ENCODE data around the gene VGLL4.
"Not testable (repeated sequence)": the region's sequence is repeated elsewhere in the genome, so short reads cannot be mapped to it uniquely, and the experiment has no call there.

Gene VGLL4

GRCh38 chr3:11539677-11540076 lies 104.0 kb downstream of the VGLL4 start:
- H3K27ac ChIP-seq (ENCODE audit: low read depth, low read length), result no peak overlapping the region
- no peaks in the 10 kb centered on the region for H3K27me3 ChIP-seq (ENCODE audit: control insufficient read depth, insufficient read depth, low read length)

GRCh38 chr3:11539218-11539617 lies 104.5 kb downstream of the VGLL4 start:
- Histone ChIP-seq H3K4me3 (ENCODE audit: low read length) (no peak overlapping the region), H3K4me1 (ENCODE audit: control insufficient read depth, insufficient read depth, low read length) (peaks cover 4% of the 10 kb centered on the region), H3K9ac (ENCODE audit: low read length) (no peak overlapping the region), H3K27ac (ENCODE audit: low read depth, low read length) (no peak overlapping the region), H3K27me3 (ENCODE audit: control insufficient read depth, insufficient read depth, low read length) (no peaks in the 10 kb centered on the region), H3K36me3 (ENCODE audit: control insufficient read depth, insufficient read depth, low read length) (no peaks in the 10 kb centered on the region)

More at GRCh38 chr3:11539677-11540076, 104.0 kb downstream of the VGLL4 start:
- Histone ChIP-seq H3K36me3 (ENCODE audit: control insufficient read depth, insufficient read depth, low read length) (no peaks in the 10 kb centered on the region), H3K9ac (ENCODE audit: low read length) (no peak overlapping the region), H3K4me3 (ENCODE audit: low read length) (no peak overlapping the region), H3K4me1 (ENCODE audit: control insufficient read depth, insufficient read depth, low read length) (peaks cover 4% of the 10 kb centered on the region)

- Histone ChIP-seq H3K4me3 (ENCODE audit: low read length) (no peak overlapping the region), H3K4me1 (ENCODE audit: control insufficient read depth, insufficient read depth, low read length) (peaks cover 4% of the 10 kb centered on the region), H3K36me3 (ENCODE audit: control insufficient read depth, insufficient read depth, low read length) (no peaks in the 10 kb centered on the region), H3K9ac (ENCODE audit: low read length) (no peak overlapping the region), H3K27me3 (ENCODE audit: control insufficient read depth, insufficient read depth, low read length) (no peaks in the 10 kb centered on the region), H3K27ac (ENCODE audit: low read depth, low read length) (no peak overlapping the region)
Measured at GRCh38 chr3:11538581-11538980, 105.1 kb downstream of the VGLL4 start.

- H3K27ac ChIP-seq (ENCODE audit: low read depth, low read length), result no peak overlapping the region
- H3K27me3 ChIP-seq (ENCODE audit: control insufficient read depth, insufficient read depth, low read length), result no peaks in the 10 kb centered on the region
- H3K36me3 ChIP-seq (ENCODE audit: control insufficient read depth, insufficient read depth, low read length), result no peaks in the 10 kb centered on the region
- no peak overlapping the region for H3K9ac ChIP-seq (ENCODE audit: low read length)
- H3K4me3 ChIP-seq (ENCODE audit: low read length), result no peak overlapping the region
- peaks cover 4% of the 10 kb centered on the region for H3K4me1 ChIP-seq (ENCODE audit: control insufficient read depth, insufficient read depth, low read length)
Measured at GRCh38 chr3:11536936-11537612, 106.6 kb downstream of the VGLL4 start.

GRCh38 chr3:11536132-11536935 lies 107.4 kb downstream of the VGLL4 start:
- no peak overlapping the region for H3K4me3 ChIP-seq (ENCODE audit: low read length)
- peaks cover 1% of the 10 kb centered on the region for H3K4me1 ChIP-seq (ENCODE audit: control insufficient read depth, insufficient read depth, low read length)
- H3K27me3 ChIP-seq (ENCODE audit: control insufficient read depth, insufficient read depth, low read length), result no peaks in the 10 kb centered on the region
- H3K36me3 ChIP-seq (ENCODE audit: control insufficient read depth, insufficient read depth, low read length), result no peaks in the 10 kb centered on the region
- H3K27ac ChIP-seq (ENCODE audit: low read depth, low read length), result no peak overlapping the region
- no peak overlapping the region for H3K9ac ChIP-seq (ENCODE audit: low read length)

- H3K4me1 ChIP-seq (ENCODE audit: control insufficient read depth, insufficient read depth, low read length), result no peaks in the 10 kb centered on the region
- no peaks in the 10 kb centered on the region for H3K36me3 ChIP-seq (ENCODE audit: control insufficient read depth, insufficient read depth, low read length)
- no peaks in the 10 kb centered on the region for H3K27me3 ChIP-seq (ENCODE audit: control insufficient read depth, insufficient read depth, low read length)
- no peak overlapping the region for H3K4me3 ChIP-seq (ENCODE audit: low read length)
- H3K9ac ChIP-seq (ENCODE audit: low read length), result no peak overlapping the region
- no peak overlapping the region for H3K27ac ChIP-seq (ENCODE audit: low read depth, low read length)
Measured at GRCh38 chr3:11535243-11535960, 108.3 kb downstream of the VGLL4 start.

- no peak overlapping the region for H3K27ac ChIP-seq (ENCODE audit: low read depth, low read length)
- no peak overlapping the region for H3K9ac ChIP-seq (ENCODE audit: low read length)
- no peak overlapping the region for H3K4me3 ChIP-seq (ENCODE audit: low read length)
- H3K27me3 ChIP-seq (ENCODE audit: control insufficient read depth, insufficient read depth, low read length), result no peaks in the 10 kb centered on the region
- H3K4me1 ChIP-seq (ENCODE audit: control insufficient read depth, insufficient read depth, low read length), result peaks cover 2% of the 10 kb centered on the region
- H3K36me3 ChIP-seq (ENCODE audit: control insufficient read depth, insufficient read depth, low read length), result no peaks in the 10 kb centered on the region
Measured at GRCh38 chr3:11534793-11535101, 109.0 kb downstream of the VGLL4 start.

GRCh38 chr3:11534011-11534792 lies 109.5 kb downstream of the VGLL4 start:
- Histone ChIP-seq H3K4me1 (ENCODE audit: control insufficient read depth, insufficient read depth, low read length) (peaks cover 4% of the 10 kb centered on the region), H3K27me3 (ENCODE audit: control insufficient read depth, insufficient read depth, low read length) (no peaks in the 10 kb centered on the region), H3K9ac (ENCODE audit: low read length) (no peak overlapping the region), H3K4me3 (ENCODE audit: low read length) (no peak overlapping the region), H3K27ac (ENCODE audit: low read depth, low read length) (no peak overlapping the region), H3K36me3 (ENCODE audit: control insufficient read depth, insufficient read depth, low read length) (no peaks in the 10 kb centered on the region)

GRCh38 chr3:11532931-11533391 lies 110.8 kb downstream of the VGLL4 start:
- Histone ChIP-seq H3K36me3 (ENCODE audit: control insufficient read depth, insufficient read depth, low read length) (no peaks in the 10 kb centered on the region), H3K27me3 (ENCODE audit: control insufficient read depth, insufficient read depth, low read length) (no peaks in the 10 kb centered on the region), H3K27ac (ENCODE audit: low read depth, low read length) (no peak overlapping the region), H3K9ac (ENCODE audit: low read length) (no peak overlapping the region), H3K4me3 (ENCODE audit: low read length) (no peak overlapping the region), H3K4me1 (ENCODE audit: control insufficient read depth, insufficient read depth, low read length) (peaks cover 4% of the 10 kb centered on the region)

GRCh38 chr3:11530153-11530721 lies 113.5 kb downstream of the VGLL4 start:
- peaks cover 4% of the 10 kb centered on the region for H3K4me1 ChIP-seq (ENCODE audit: control insufficient read depth, insufficient read depth, low read length)
- no peak overlapping the region for H3K27ac ChIP-seq (ENCODE audit: low read depth, low read length)
- no peak overlapping the region for H3K4me3 ChIP-seq (ENCODE audit: low read length)
- H3K27me3 ChIP-seq (ENCODE audit: control insufficient read depth, insufficient read depth, low read length), result no peaks in the 10 kb centered on the region
- no peaks in the 10 kb centered on the region for H3K36me3 ChIP-seq (ENCODE audit: control insufficient read depth, insufficient read depth, low read length)
- no peak overlapping the region for H3K9ac ChIP-seq (ENCODE audit: low read length)

GRCh38 chr3:11529281-11529680 lies 114.4 kb downstream of the VGLL4 start:
- no peak overlapping the region for H3K27ac ChIP-seq (ENCODE audit: low read depth, low read length)
- peaks cover 4% of the 10 kb centered on the region for H3K4me1 ChIP-seq (ENCODE audit: control insufficient read depth, insufficient read depth, low read length)
- no peak overlapping the region for H3K9ac ChIP-seq (ENCODE audit: low read length)

GRCh38 chr3:11526121-11526520 lies 117.6 kb downstream of the VGLL4 start:
- H3K27me3 ChIP-seq (ENCODE audit: control insufficient read depth, insufficient read depth, low read length); H3K9ac ChIP-seq (ENCODE audit: low read length); H3K36me3 ChIP-seq (ENCODE audit: control insufficient read depth, insufficient read depth, low read length); H3K4me1 ChIP-seq (ENCODE audit: control insufficient read depth, insufficient read depth, low read length); H3K4me3 ChIP-seq (ENCODE audit: low read length); H3K27ac ChIP-seq (ENCODE audit: low read depth, low read length): not testable (repeated sequence)

More at GRCh38 chr3:11529281-11529680, 114.4 kb downstream of the VGLL4 start:
- Histone ChIP-seq H3K36me3 (ENCODE audit: control insufficient read depth, insufficient read depth, low read length) (no peaks in the 10 kb centered on the region), H3K27me3 (ENCODE audit: control insufficient read depth, insufficient read depth, low read length) (no peaks in the 10 kb centered on the region), H3K4me3 (ENCODE audit: low read length) (no peak overlapping the region)
